HUES48 (cell line): ENCODE measurements around the gene MLX.

Source experiments
- H3K27ac ChIP-seq: one replicate; pipeline ENCODE4 v1.7.0; 2013; ENCODE audit warnings: low read depth, low read length, inconsistent platforms
- H3K27me3 ChIP-seq: 2 replicates; pipeline ENCODE4 v1.6.1; 2013; ENCODE audit warnings: mild to moderate bottlenecking, low read length; ENCODE audit not compliant: control insufficient read depth, insufficient read depth
- H3K36me3 ChIP-seq: 2 replicates; pipeline ENCODE4 v1.6.1; 2013; ENCODE audit warnings: low read length; ENCODE audit not compliant: control insufficient read depth, insufficient read depth
- H3K4me1 ChIP-seq: 2 replicates; pipeline ENCODE4 v1.6.1; 2013; ENCODE audit warnings: mild to moderate bottlenecking, low read length; ENCODE audit not compliant: control insufficient read depth, insufficient read depth
- H3K4me3 ChIP-seq: 2 replicates; pipeline ENCODE4 v1.5.1; 2013; ENCODE audit warnings: mild to moderate bottlenecking, low read depth, low read length
- H3K9ac ChIP-seq: 2 replicates; pipeline ENCODE4 v1.6.1; 2013; ENCODE audit warnings: mild to moderate bottlenecking, low read depth, low read length, moderate library complexity
- H3K9me3 ChIP-seq: 2 replicates; pipeline ENCODE4 v1.6.1; 2013; ENCODE audit warnings: low read length; ENCODE audit not compliant: control insufficient read depth, insufficient read depth

MLX gene

DNA sequence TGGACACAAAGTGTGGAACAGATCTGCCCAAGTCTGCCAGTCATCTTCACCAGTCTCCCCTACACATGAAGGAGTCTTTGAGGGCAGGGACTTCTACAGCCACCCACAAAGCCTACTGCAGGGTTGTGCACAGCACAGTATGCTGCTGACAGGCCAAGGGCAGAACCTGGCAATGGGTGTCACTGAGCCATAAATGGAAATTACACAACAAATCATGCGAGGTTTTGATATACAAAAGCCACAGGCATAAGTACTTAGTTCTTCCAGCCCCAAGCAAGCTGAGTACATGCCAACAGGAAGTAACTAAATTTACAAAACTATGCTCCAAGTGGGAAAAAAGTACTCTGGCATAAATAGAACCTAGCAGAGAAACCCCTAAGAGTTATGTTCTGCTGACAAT is 18.5 kb downstream of the MLX start:
- H3K36me3 ChIP-seq = peaks cover 84% of the 10 kb centered on the region
- no peak overlapping the region for H3K27ac ChIP-seq
- no peak overlapping the region for H3K4me3 ChIP-seq
- H3K9ac ChIP-seq = no peak overlapping the region
- H3K27me3 ChIP-seq = no peaks in the 10 kb centered on the region
- no peaks in the 10 kb centered on the region for H3K4me1 ChIP-seq
- H3K9me3 ChIP-seq = no peaks in the 10 kb centered on the region

GRCh38 chr17:42586514-42587230 is 19.8 kb downstream of the MLX start:
- Histone ChIP-seq H3K9ac (no peak overlapping the region), H3K36me3 (peaks cover 84% of the 10 kb centered on the region), H3K27ac (no peak overlapping the region)

DNA sequence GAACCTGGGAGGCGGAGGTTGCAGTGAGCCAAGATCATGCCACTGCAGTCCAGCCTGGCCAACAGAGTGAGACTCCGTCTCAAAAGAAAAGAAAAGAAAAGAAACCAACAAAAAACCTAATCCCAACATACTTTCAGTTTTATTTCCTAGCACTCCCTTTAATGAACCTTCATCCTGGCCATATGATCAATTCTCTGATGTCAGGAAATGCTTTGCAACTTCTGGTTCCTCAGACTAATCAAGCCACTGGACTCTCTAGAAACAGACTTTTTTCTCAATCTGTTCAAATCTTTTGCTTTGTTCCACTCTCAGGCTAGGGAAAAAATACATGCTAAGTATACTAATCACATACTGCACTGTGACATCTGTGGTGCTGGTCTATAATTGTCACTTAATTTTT is 24.0 kb downstream of the MLX start:
- Histone ChIP-seq H3K9ac (no peak overlapping the region), H3K4me1 (no peaks in the 10 kb centered on the region), H3K36me3 (peaks cover 49% of the 10 kb centered on the region), H3K9me3 (no peaks in the 10 kb centered on the region), H3K4me3 (no peak overlapping the region), H3K27ac (no peak overlapping the region), H3K27me3 (no peaks in the 10 kb centered on the region)

More at GRCh38 chr17:42586514-42587230, 19.8 kb downstream of the MLX start:
- no peaks in the 10 kb centered on the region for H3K27me3 ChIP-seq
- H3K4me3 ChIP-seq = no peak overlapping the region
- H3K4me1 ChIP-seq = no peaks in the 10 kb centered on the region
- no peaks in the 10 kb centered on the region for H3K9me3 ChIP-seq

DNA sequence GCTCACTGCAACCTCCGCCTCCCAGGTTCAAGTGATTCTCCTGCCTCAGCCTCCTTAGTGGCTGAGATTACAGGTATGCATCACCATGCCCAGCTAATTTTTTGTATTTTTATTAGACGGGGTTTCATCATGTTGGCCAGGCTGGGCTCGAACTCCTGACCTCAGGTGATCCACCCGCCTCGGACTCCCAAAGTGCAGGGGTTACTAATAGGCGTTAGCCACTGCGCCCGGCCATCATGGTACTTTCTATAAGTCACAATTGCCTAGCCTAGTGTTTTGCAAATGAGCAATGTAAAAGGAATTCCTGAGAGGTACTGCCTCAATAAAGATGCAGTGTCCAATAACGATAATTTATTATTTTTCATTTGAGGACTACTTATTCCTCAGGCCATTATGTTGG is 24.5 kb downstream of the MLX start:
- H3K27ac ChIP-seq = no peak overlapping the region
- H3K9ac ChIP-seq = no peak overlapping the region
- H3K36me3 ChIP-seq = peaks cover 45% of the 10 kb centered on the region

DNA sequence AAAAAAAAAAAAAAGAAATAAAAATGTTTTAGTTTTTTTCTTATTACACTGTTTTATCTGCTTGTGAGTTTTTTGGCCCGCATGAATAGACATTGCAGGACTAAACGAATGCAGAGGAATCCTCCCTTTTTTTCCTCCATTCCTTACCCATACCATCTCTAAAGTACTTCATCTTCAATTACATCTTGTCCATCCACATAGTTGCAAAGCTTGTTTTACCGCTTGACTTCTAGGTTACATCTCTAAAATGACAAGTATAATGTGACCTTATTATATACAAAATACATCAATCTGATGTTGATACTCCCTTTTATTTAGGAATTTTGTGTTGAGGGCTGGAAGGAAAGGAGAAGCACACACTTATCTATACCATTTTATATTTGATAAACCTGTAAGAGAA is 29.5 kb downstream of the MLX start:
- Histone ChIP-seq H3K9me3 (no peaks in the 10 kb centered on the region), H3K27me3 (no peaks in the 10 kb centered on the region), H3K4me3 (no peak overlapping the region), H3K4me1 (no peaks in the 10 kb centered on the region), H3K9ac (no peak overlapping the region), H3K36me3 (peaks cover 11% of the 10 kb centered on the region; the same call in 1 of the 2 replicates), H3K27ac (no peak overlapping the region)

More for the DNA sequence above, 24.5 kb downstream of the MLX start:
- no peaks in the 10 kb centered on the region for H3K27me3 ChIP-seq
- H3K9me3 ChIP-seq = no peaks in the 10 kb centered on the region
- no peaks in the 10 kb centered on the region for H3K4me1 ChIP-seq
- H3K4me3 ChIP-seq = no peak overlapping the region

- no peaks in the 10 kb centered on the region for H3K4me1 ChIP-seq
- H3K27me3 ChIP-seq = no peaks in the 10 kb centered on the region
- H3K36me3 ChIP-seq = peaks cover 4% of the 10 kb centered on the region; the same call in 1 of the 2 replicates
- no peak overlapping the region for H3K9ac ChIP-seq
- no peak overlapping the region for H3K4me3 ChIP-seq
- no peaks in the 10 kb centered on the region for H3K9me3 ChIP-seq
- no peak overlapping the region for H3K27ac ChIP-seq
Observed at GRCh38 chr17:42598905-42599304, 32.0 kb downstream of the MLX start.

- no peak overlapping the region for H3K27ac ChIP-seq
- 0 out of 2 replicates have a peak, but pooled peaks cover 3% of the 10 kb centered on the region for H3K4me1 ChIP-seq
Observed at GRCh38 chr17:42603318-42603717, 36.4 kb downstream of the MLX start.

DNA sequence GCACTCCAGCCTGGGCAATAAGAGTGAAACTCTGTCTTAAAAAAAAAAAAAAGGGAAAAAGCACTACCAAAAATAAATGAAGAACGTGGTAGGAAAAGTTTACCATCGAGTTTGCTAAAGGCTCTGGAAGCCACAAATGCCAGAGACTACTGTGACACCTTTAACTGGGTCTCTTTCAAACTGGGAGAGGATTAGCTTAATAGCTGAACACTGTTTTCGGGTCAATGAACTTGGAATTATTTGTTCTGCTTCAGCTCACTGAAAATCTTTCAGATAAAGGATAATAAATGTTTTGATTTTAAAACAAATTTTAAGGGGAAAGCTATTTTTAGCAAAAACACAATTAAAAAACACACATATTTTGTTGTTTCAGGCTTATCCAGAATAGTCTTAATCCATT is 40.9 kb downstream of the MLX start:
- Histone ChIP-seq H3K9me3 (no peaks in the 10 kb centered on the region), H3K27ac (no peak overlapping the region), H3K4me3 (peak overlapping the region; percentile 94), H3K4me1 (0 out of 2 replicates have a peak, but pooled peaks cover 7% of the 10 kb centered on the region), H3K27me3 (no peaks in the 10 kb centered on the region), H3K9ac (no peak overlapping the region), H3K36me3 (peaks cover 17% of the 10 kb centered on the region)

More at GRCh38 chr17:42603318-42603717, 36.4 kb downstream of the MLX start:
- H3K4me3 ChIP-seq = no peak overlapping the region
- no peaks in the 10 kb centered on the region for H3K27me3 ChIP-seq
- no peak overlapping the region for H3K9ac ChIP-seq
- no peaks in the 10 kb centered on the region for H3K36me3 ChIP-seq
- H3K9me3 ChIP-seq = no peaks in the 10 kb centered on the region

DNA sequence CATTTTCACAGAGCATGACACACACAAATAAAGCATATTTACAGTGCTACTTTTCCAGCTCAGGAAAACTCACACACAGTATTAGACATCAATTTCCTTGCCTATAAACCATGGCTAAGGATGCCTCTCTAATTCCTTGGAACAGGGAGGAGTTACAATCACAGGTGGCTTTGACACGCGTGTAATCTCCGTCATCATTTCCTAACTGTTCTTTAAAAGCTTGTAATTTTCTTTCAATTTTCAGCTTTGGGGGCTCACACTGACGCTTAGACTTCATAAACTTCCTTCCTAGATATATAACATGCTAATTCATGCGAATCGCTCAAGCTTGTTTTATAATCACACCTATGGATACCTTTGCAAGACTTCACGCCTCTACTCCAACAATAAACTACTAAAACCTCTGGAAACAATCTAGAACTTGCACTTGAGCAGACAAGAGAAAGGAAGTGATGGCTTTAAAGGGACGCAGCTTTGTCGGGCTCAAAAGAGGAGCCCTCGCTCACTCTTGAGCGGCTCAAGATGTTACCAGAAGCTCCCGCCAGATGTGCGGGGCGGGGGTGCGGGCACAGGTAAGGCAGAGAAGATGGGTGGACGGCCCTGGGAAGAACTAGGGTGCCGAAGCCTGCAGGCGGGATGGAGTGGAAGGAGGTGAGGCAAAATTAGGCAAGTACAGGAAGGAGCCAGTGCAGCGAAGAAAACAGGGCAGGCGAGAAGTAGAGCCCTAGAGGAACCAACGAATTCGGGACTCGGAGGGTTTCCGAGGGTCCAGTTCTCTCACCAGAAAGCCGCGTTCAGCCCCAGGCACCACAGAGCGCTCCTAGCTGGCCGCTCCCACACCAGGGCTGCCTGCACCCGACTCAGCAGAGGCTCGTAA is 41.6 kb downstream of the MLX start:
- H3K27me3 ChIP-seq = no peaks in the 10 kb centered on the region
- peaks cover 25% of the 10 kb centered on the region for H3K36me3 ChIP-seq
- no peaks in the 10 kb centered on the region for H3K9me3 ChIP-seq
- H3K9ac ChIP-seq = peak overlapping the region; percentile 69
- H3K4me3 ChIP-seq = peak overlapping the region; percentile 94
- 0 out of 2 replicates have a peak, but pooled peaks cover 7% of the 10 kb centered on the region for H3K4me1 ChIP-seq
- peak overlapping the region; percentile 94 for H3K27ac ChIP-seq

DNA sequence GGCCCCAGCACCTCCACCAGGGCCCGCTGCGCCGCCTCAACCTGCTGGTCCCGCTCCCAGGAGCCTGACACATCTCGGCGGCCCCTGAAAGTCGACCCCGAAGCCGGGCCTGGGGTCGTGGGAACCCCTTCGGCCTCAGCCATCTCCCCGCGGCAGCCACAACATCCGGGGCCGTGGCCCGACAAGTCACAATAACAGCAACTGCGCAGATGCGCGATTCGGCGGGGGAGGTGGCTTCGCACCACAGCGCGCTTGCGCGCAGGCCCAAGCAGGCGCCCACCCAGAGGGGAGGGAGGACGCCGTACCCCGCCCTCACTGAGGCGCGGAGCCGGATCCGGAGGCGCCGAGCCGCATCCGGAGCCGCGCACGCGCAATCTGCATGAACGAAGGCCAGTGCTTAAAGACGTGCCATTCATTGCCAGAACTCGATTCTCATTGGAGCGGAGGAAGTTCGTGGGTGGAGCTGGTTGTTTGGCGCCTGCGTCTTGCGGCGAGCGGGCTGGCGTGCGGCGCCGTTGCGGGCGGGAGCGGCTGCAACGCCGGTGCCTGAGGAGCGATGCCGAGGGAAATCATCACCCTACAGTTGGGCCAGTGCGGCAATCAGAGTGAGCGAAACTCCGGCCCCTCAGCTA is 42.4 kb downstream of the MLX start, which contains the start of the genes RETREG3 and TUBG1:
Gene RETREG3, minus strand, starts transcription at position 193 of the 632 bp plus-strand sequence. Its CDS starts 50 bp downstream, at position 143.
Gene TUBG1, plus strand, starts transcription at position 502 of the 632 bp plus-strand sequence. Its CDS starts 55 bp downstream, at position 557.
- Histone ChIP-seq H3K27me3 (no peaks in the 10 kb centered on the region), H3K9me3 (no peaks in the 10 kb centered on the region), H3K4me1 (0 out of 2 replicates have a peak, but pooled peaks cover 7% of the 10 kb centered on the region), H3K9ac (peak within 1 kb of the TSS; percentile 69), H3K4me3 (peak within 1 kb of the TSS; percentile 94), H3K36me3 (peaks cover 32% of the 10 kb centered on the region), H3K27ac (peak within 1 kb of the TSS; percentile 94)
